Calu3 (cell line): ENCODE measurements around the gene HNRNPA0. TPM values are rescaled to one million over a fixed set of nuclear protein-coding genes. Genes with fewer than 3 reads are reported as not detected.

ENCODE experiments used
- Bru-seq: library from RNA; stranded (reverse); fragments of 400-500 nt; gene quantifications from one replicate; lab custom pipeline; 2021; lab: Mats Ljungman, UMichigan
- BruChase-seq, 2 experiments: library from RNA; stranded (reverse); fragments of 400-500 nt; gene quantifications; one replicate each; lab custom pipeline; 2021; lab: Mats Ljungman, UMichigan
- BruUV-seq: library from RNA; stranded (reverse); fragments of 400-500 nt; replicated peaks from 2 replicates; lab custom pipeline; 2021; lab: Mats Ljungman, UMichigan
- CTCF ChIA-PET: fragments of 300-600 bp; sonication (Branson Sonifier 250); formaldehyde crosslinking; loops from one replicate; lab custom pipeline; 2022; ENCODE audit warnings: antibody characterized with exemption; lab: Charles Lee
- DNase-seq: peaks from one replicate; pipeline ENCODE4 v3.0.0; 2022
- H3K27ac Mint-ChIP-seq: one replicate; pipeline ENCODE4 v1.8.0; 2022; ENCODE audit warnings: mixed read lengths; ENCODE audit not compliant: unreplicated experiment
- H3K27me3 Mint-ChIP-seq: one replicate; pipeline ENCODE4 v1.8.0; 2022; ENCODE audit warnings: mixed read lengths; ENCODE audit not compliant: unreplicated experiment
- H3K36me3 Mint-ChIP-seq: one replicate; pipeline ENCODE4 v1.8.0; 2022; ENCODE audit warnings: mild to moderate bottlenecking, moderate library complexity, mixed read lengths; ENCODE audit not compliant: insufficient read depth, unreplicated experiment
- H3K4me1 Mint-ChIP-seq: one replicate; pipeline ENCODE4 v1.8.0; 2022; ENCODE audit warnings: mild to moderate bottlenecking, low read depth, mixed read lengths; ENCODE audit not compliant: unreplicated experiment
- H3K4me3 Mint-ChIP-seq: one replicate; pipeline ENCODE4 v1.8.0; 2022; ENCODE audit warnings: mild to moderate bottlenecking, low read depth, moderate library complexity, mixed read lengths; ENCODE audit not compliant: unreplicated experiment
- H3K9me3 Mint-ChIP-seq: one replicate; pipeline ENCODE4 v1.8.0; 2022; ENCODE audit warnings: low read depth, mixed read lengths; ENCODE audit not compliant: unreplicated experiment
- CTCF ChIP-seq: fragments of 200-600 bp; IDR thresholded peaks from one replicate; pipeline ENCODE4 v1.8.0; 2022; ENCODE audit warnings: antibody characterized with exemption; ENCODE audit not compliant: unreplicated experiment
- intact Hi-C: fragments of 100-400 bp; cut with micrococcal nuclease; formaldehyde crosslinking; loops from one replicate; pipeline ENCODE4 v1.10.0; 2022; ENCODE audit not compliant: unreplicated experiment
- long read RNA-seq: library from polyadenylated mRNA; stranded (forward); transcript quantifications from one replicate; pipeline ENCODE4 v2.0.0, GENCODE V29; 2022
- total RNA-seq: library from RNA; stranded (reverse); gene quantifications from 2 replicates; pipeline ENCODE4 v1.2.3, GENCODE V29; 2022

HNRNPA0 gene
- 40.5 and 42.3 TPM in 2 replicates for total RNA-seq
- percentile 93 among the genes with signal in this experiment for Bru-seq, nascent RNA
- BruChase-seq, experiment 1, labeled RNA remaining after a 6-hour chase, result percentile 98 among the genes with signal in this experiment
- BruChase-seq, experiment 2, labeled RNA remaining after a 2-hour chase, result percentile 99 among the genes with signal in this experiment
- long read RNA-seq, full-length matches to known transcripts, result 66 of 66 reads
- long read RNA-seq, partial matches to known transcripts, result 0 of 66 reads
- long read RNA-seq, other reads (novel, unspliced or antisense), result 0 of 66 reads

DNA sequence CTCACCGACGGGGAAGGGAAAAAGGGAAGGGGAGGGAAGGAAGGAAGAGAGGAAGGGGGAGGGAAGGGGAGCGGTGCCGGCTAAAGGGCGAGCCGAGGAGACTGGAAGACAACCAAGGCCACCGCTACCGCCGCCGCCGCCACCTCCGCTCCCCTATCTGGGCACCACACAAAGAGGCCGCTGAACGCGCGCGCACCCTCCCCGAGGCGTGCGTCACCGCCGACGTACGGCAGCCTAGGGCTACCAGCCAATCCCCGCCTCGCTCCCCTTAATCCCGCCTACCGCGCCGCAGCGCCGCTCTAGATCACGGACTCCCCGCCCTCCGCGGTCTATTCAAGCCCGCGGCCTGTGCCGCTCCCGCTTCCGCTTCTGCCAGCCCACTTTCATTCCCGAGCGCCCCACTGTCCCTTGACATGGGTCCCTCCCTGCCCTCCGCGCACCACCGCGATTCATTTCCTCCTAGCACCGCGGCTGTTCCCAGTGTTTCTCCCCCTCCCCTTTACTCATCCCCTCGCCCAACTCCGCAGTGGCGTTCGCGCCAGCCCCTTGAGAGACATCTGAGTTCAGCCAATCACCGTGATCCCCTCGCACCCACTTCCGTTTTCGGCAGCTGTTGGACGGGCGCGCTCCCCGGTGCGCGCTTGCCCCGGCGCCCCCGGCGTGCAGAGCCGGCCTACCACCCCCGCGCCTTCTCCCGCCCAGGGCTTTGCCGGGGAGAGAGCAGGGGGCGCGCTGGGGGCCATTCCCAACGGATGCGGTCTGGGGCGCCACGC is at the start of gene HNRNPA0:
HNRNPA0 (minus strand) TSS at position 176 of the 773 bp plus-strand sequence. CDS start 297 bp downstream, outside the sequence.
- H3K27me3 Mint-ChIP-seq, result no peaks in the 10 kb centered on the region
- peak; percentile 98 for DNase-seq
- peak within 1 kb of the TSS; percentile 97 for H3K4me3 Mint-ChIP-seq
- no TSS peak for BruUV-seq
- H3K9me3 Mint-ChIP-seq, result no peaks in the 10 kb centered on the region
- H3K27ac Mint-ChIP-seq, result peak within 1 kb of the TSS; percentile 100
- TF ChIP-seq CTCF, result no peak
- CTCF ChIA-PET, result interaction anchor here (0.7 to 1.9 kb wide), 5 partner anchors 12 to 88 kb away, joined by 3 to 6 read pairs (median 5); no protein-coding TSS in a partner anchor
- intact Hi-C loops, result no loop called here
- H3K36me3 Mint-ChIP-seq, result peaks cover 64% of the 10 kb centered on the region
- peaks cover 31% of the 10 kb centered on the region for H3K4me1 Mint-ChIP-seq

- BruUV-seq, result no TSS peak
- intact Hi-C loops, result no loop called here
- no peaks in the 10 kb centered on the region for H3K27me3 Mint-ChIP-seq
- CTCF ChIA-PET, result no interaction called here
- H3K27ac Mint-ChIP-seq, result no peak overlapping the region
- H3K4me3 Mint-ChIP-seq, result no peak overlapping the region
- H3K4me1 Mint-ChIP-seq, result no peaks in the 10 kb centered on the region
- DNase-seq, result no peak
- no peak for TF ChIP-seq CTCF
- no peaks in the 10 kb centered on the region for H3K36me3 Mint-ChIP-seq
- H3K9me3 Mint-ChIP-seq, result no peaks in the 10 kb centered on the region
These were observed 48.4 kb upstream of the HNRNPA0 start for GRCh38 chr5:137802282-137803210.

DNA sequence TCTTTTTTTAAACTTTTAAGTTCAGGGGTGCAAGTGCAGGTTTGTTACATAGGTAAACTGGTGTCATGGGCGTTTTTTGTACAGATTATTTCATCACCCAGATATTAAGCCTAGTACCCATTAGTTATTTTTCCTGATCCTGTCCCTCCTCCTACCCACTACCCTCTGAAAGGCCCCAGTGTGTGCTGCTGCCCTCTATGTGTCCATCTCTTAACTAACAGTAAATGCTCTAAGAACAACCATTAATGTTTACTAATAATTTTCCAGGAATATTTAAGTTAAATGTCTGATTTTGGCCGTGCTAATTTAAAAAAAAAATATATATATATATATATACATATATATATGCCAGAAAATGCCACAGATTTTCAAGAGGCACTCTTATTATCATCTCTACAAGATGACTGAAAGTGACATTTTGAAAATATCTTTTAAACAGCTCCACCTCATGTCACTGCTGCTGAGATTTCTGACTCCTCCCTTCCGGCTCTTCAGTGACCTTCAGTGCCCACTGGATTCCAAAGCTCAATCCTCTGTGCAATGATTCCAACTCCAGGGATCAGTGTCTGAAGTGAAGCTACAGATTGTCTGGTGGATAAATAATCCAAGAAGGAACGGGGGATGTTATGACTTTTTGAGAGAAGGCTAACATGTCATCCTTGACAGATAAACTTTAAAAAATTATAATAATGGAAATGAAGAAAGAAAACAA is 46.7 kb upstream of the HNRNPA0 start:
- Mint-ChIP-seq H3K4me3 (no peak overlapping the region), H3K36me3 (no peaks in the 10 kb centered on the region), H3K4me1 (peaks cover 4% of the 10 kb centered on the region), H3K27me3 (no peaks in the 10 kb centered on the region), H3K27ac (no peak overlapping the region), H3K9me3 (no peaks in the 10 kb centered on the region)
- no peak for DNase-seq
- TF ChIP-seq CTCF, result peak; percentile 21
- intact Hi-C loops, result no loop called here
- no TSS peak for BruUV-seq
- CTCF ChIA-PET, result interaction anchor here (0.7 to 1.3 kb wide), 2 partner anchors 21 to 22 kb away, joined by 4 read pairs; no protein-coding TSS in a partner anchor
